ENCODE data around the gene MYOZ2. TPM values are rescaled to one million over a fixed set of nuclear protein-coding genes. Genes with fewer than 3 reads are reported as not detected.

The MYOZ2 gene
- total and polyA plus RNA-seq, 12 donors, result 0.06 to 0.80 (median 0.22) TPM; not detected in 4

- peak in 2 of 7 donors; percentile 24 to 28 for DNase-seq
Observed at GRCh38 chr4:119103263-119103662, 32.4 kb upstream of the MYOZ2 start.

GRCh38 chr4:119104644-119105273, 30.9 kb upstream of the MYOZ2 start:
- no peak for DNase-seq
- intact Hi-C loops (cut with DNase I), result no loop called here
- no peaks in the 10 kb centered on the region for H3K9me3 ChIP-seq (replicated peaks in 1 of 3)
- no peaks in the 10 kb centered on the region for H3K27me3 ChIP-seq
- peaks cover 11 to 27% of the 10 kb centered on the region in 2 donors for H3K4me1 ChIP-seq (replicated peaks in 1 of 2)
- H3K4me3 ChIP-seq, result no peak overlapping the region
- H3K27ac ChIP-seq, result no peak overlapping the region
- H3K36me3 ChIP-seq (replicated peaks in 1 of 2), result no peaks in the 10 kb centered on the region
- 70 to 87% (median 82%) methylated on average over 4 of the region's 4 CpGs for WGBS, 4 donors
- no peak for TF ChIP-seq POLR2A (IDR thresholded peaks at IDR 0.05)
- no peak for TF ChIP-seq CTCF (IDR thresholded peaks at IDR 0.05)

More at GRCh38 chr4:119103263-119103662, 32.4 kb upstream of the MYOZ2 start:
- Histone ChIP-seq H3K4me1 (replicated peaks in 1 of 2) (peaks cover 11 to 32% of the 10 kb centered on the region in 2 donors), H3K27ac (peak overlapping the region in 3 of 5 donors; percentile 2 to 64 (median 19)), H3K4me3 (no peak overlapping the region), H3K36me3 (replicated peaks in 1 of 2) (no peaks in the 10 kb centered on the region), H3K9me3 (replicated peaks in 1 of 3) (no peaks in the 10 kb centered on the region), H3K27me3 (no peaks in the 10 kb centered on the region)
- intact Hi-C loops (cut with DNase I), result no loop called here
- WGBS, 4 donors, result 30 to 69% (median 46%) methylated on average over 2 of the region's 2 CpGs
- no peak for TF ChIP-seq POLR2A (IDR thresholded peaks at IDR 0.05)
- no peak for TF ChIP-seq CTCF (IDR thresholded peaks at IDR 0.05)

- no peak for DNase-seq
- intact Hi-C loops (cut with DNase I), result no loop called here
- H3K4me3 ChIP-seq, result no peak overlapping the region
- H3K9me3 ChIP-seq (replicated peaks in 1 of 3), result no peaks in the 10 kb centered on the region
- no peaks in the 10 kb centered on the region for H3K27me3 ChIP-seq
- H3K4me1 ChIP-seq (replicated peaks in 1 of 2), result peaks cover 11 to 25% of the 10 kb centered on the region in 2 donors
- TF ChIP-seq POLR2A (IDR thresholded peaks at IDR 0.05) (no peak), CTCF (IDR thresholded peaks at IDR 0.05) (no peak)
- WGBS, 4 donors, result 85 to 95% (median 91%) methylated on average over 1 of the region's 1 CpG
- no peaks in the 10 kb centered on the region for H3K36me3 ChIP-seq (replicated peaks in 1 of 2)
- no peak overlapping the region for H3K27ac ChIP-seq
Observed at GRCh38 chr4:119105605-119106004, 30.0 kb upstream of the MYOZ2 start.

- no peaks in the 10 kb centered on the region for H3K9me3 ChIP-seq (replicated peaks in 1 of 3)
- H3K27me3 ChIP-seq, result no peaks in the 10 kb centered on the region
- H3K27ac ChIP-seq, result peak overlapping the region in 2 of 5 donors; percentile 14 to 21
- TF ChIP-seq CTCF (IDR thresholded peaks at IDR 0.05), result no peak
- TF ChIP-seq POLR2A (IDR thresholded peaks at IDR 0.05), result no peak
- no peak for DNase-seq
- peaks cover 11 to 25% of the 10 kb centered on the region in 2 donors for H3K4me1 ChIP-seq (replicated peaks in 1 of 2)
- intact Hi-C loops (cut with DNase I), result no loop called here
- no peaks in the 10 kb centered on the region for H3K36me3 ChIP-seq (replicated peaks in 1 of 2)
- H3K4me3 ChIP-seq, result no peak overlapping the region
- WGBS, 4 donors, result 39 to 56% (median 53%) methylated on average over 4 of the region's 4 CpGs
Observed at GRCh38 chr4:119106036-119107000, 29.3 kb upstream of the MYOZ2 start.
